MCF 10A (cell line): ENCODE data around the gene SEC24D. TPM values are rescaled to one million over a fixed set of nuclear protein-coding genes. Genes with fewer than 3 reads are reported as not detected.
A peak's percentile ranks its signal among the peaks of the same experiment; 100 is the strongest.

Experiments used
- BruUV-seq: library from RNA; stranded (reverse); fragments of 400-500 nt; replicated peaks from 2 replicates; lab custom pipeline; 2021; lab: Mats Ljungman, UMichigan
- CTCF ChIA-PET: fragments of 300-600 bp; sonication (Branson Sonifier 250); formaldehyde crosslinking; extraction: SDS; loops from one replicate; lab custom pipeline; 2021; ENCODE audit warnings: antibody characterized with exemption, inconsistent platforms; lab: Yijun Ruan, JAX
- POLR2A ChIA-PET: fragments of 300-600, 350-650 bp; sonication (Branson Sonifier 250); formaldehyde crosslinking; extraction: SDS; loops from one replicate; lab custom pipeline; 2020; ENCODE audit warnings: antibody characterized with exemption, inconsistent platforms; lab: Yijun Ruan, JAX
- DNase-seq: peaks from one replicate; pipeline ENCODE4 v3.0.0-alpha.2; 2018; ENCODE audit not compliant: unreplicated experiment
- H3K27ac Mint-ChIP-seq: one replicate; pipeline ENCODE4 v1.8.0; 2022; ENCODE audit warnings: mild to moderate bottlenecking, low read depth, mixed read lengths; ENCODE audit not compliant: unreplicated experiment
- H3K27me3 Mint-ChIP-seq: one replicate; pipeline ENCODE4 v1.8.0; 2022; ENCODE audit warnings: mixed read lengths; ENCODE audit not compliant: insufficient read depth, unreplicated experiment
- H3K36me3 Mint-ChIP-seq: one replicate; pipeline ENCODE4 v1.8.0; 2022; ENCODE audit warnings: mild to moderate bottlenecking, moderate library complexity, mixed read lengths; ENCODE audit not compliant: insufficient read depth, unreplicated experiment
- H3K4me1 Mint-ChIP-seq: one replicate; pipeline ENCODE4 v1.8.0; 2022; ENCODE audit warnings: mixed read lengths; ENCODE audit not compliant: insufficient read depth, unreplicated experiment
- H3K4me3 Mint-ChIP-seq: one replicate; pipeline ENCODE4 v1.8.0; 2022; ENCODE audit warnings: mild to moderate bottlenecking, moderate library complexity, mixed read lengths; ENCODE audit not compliant: unreplicated experiment
- H3K9me3 Mint-ChIP-seq: one replicate; pipeline ENCODE4 v1.8.0; 2022; ENCODE audit warnings: mixed read lengths; ENCODE audit not compliant: unreplicated experiment
- intact Hi-C: fragments of 100-400 bp; cut with micrococcal nuclease; formaldehyde crosslinking; loops from 2 replicates; pipeline ENCODE4 v1.14.1; 2022
- total RNA-seq: library from RNA; stranded (reverse); gene quantifications from 2 replicates; pipeline ENCODE4 v1.2.3, GENCODE V29; 2022
- TF ChIP-seq, protein P1 (sequence below): fragments of 200-600 bp; IDR thresholded peaks from one replicate; pipeline ENCODE4 v1.8.0; 2022; ENCODE audit warnings: antibody characterized with exemption, mild to moderate bottlenecking; ENCODE audit not compliant: unreplicated experiment

Gene SEC24D
- total RNA-seq, 1 experiment from 2014 or later = 117 TPM

DNA sequence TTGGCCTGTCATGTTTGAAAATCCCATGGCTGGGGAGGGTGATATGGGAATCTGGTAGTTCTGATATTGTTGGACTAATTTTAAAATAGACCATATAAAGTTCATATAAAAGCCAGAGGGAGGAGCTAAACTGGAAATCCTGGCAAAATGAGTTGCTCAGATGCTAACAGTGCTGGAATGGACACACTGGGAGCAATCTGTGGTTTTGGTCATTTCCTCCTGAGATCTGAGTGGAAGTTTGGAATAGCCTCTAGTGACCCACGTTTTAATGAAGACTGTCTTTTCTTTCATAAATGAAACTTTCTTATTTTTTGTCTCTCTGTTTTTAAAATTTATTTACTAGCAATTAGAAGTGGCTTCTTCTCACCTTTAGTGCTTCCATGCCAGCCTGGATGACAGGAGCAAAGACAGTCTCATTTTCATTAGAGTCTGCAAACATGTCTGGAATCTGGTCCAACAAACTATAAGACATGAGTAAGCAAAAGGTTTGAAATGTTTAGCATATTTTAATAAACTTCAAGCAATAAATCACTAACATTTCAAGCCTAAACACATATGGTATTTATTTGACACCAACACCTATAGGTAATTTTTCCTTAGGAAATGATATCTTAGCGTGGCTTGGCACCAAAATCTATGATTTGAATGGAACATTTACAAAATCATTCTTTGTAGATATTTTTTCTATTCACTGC is 84.2 kb downstream of the SEC24D start:
- no peaks in the 10 kb centered on the region for H3K4me1 Mint-ChIP-seq
- intact Hi-C loops = no loop called here
- H3K27me3 Mint-ChIP-seq = no peaks in the 10 kb centered on the region
- ChIA-PET CTCF (interaction anchor here (1.2 kb wide), 1 partner anchor 20 kb away, joined by 5 read pairs; no protein-coding TSS in a partner anchor), POLR2A (no interaction called here)
- H3K27ac Mint-ChIP-seq = peak overlapping the region; percentile 7
- H3K9me3 Mint-ChIP-seq = no peaks in the 10 kb centered on the region
- no TSS peak for BruUV-seq
- TF ChIP-seq, protein P1, sequence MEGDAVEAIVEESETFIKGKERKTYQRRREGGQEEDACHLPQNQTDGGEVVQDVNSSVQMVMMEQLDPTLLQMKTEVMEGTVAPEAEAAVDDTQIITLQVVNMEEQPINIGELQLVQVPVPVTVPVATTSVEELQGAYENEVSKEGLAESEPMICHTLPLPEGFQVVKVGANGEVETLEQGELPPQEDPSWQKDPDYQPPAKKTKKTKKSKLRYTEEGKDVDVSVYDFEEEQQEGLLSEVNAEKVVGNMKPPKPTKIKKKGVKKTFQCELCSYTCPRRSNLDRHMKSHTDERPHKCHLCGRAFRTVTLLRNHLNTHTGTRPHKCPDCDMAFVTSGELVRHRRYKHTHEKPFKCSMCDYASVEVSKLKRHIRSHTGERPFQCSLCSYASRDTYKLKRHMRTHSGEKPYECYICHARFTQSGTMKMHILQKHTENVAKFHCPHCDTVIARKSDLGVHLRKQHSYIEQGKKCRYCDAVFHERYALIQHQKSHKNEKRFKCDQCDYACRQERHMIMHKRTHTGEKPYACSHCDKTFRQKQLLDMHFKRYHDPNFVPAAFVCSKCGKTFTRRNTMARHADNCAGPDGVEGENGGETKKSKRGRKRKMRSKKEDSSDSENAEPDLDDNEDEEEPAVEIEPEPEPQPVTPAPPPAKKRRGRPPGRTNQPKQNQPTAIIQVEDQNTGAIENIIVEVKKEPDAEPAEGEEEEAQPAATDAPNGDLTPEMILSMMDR = no peak
- H3K4me3 Mint-ChIP-seq = no peak overlapping the region
- peaks cover 25% of the 10 kb centered on the region for H3K36me3 Mint-ChIP-seq
- no peak for DNase-seq

DNA sequence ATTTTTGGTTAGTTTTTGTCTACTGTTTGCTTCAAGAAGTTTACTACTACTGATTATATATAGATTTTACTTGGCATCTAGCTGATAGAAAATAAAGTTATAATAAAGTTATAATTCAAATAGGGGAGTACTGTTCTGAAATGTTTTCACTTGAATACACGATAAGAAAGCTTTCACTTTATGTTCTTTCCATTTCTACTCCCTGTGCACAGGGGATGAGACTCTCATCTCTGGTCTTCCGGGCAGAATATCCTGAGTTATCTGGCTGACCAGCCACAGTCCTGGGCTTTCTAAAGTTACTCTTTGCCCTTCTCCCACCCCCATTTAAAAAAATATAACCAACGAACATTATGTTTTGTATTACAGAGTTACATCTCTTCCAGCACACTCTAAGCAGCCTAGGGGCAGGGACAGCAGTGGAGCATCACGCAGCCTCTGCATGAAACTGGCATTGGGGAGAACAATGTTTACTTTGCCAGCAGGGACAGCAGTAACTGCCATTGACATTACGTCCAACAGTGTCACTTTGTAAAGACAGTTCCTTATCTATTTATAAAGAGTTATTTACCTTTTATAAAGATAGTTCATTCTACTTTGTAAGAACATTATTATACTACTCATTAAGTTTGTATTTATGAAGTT is 86.5 kb downstream of the SEC24D start:
- Mint-ChIP-seq H3K4me3 (no peak overlapping the region), H3K9me3 (no peaks in the 10 kb centered on the region), H3K36me3 (peaks cover 40% of the 10 kb centered on the region), H3K27me3 (no peaks in the 10 kb centered on the region), H3K4me1 (no peaks in the 10 kb centered on the region), H3K27ac (no peak overlapping the region)
- no peak for DNase-seq
- POLR2A ChIA-PET = no interaction called here
- CTCF ChIA-PET = interaction anchor here (1.3 to 6.3 kb wide), 2 partner anchors 21 to 140 kb away, joined by 4 to 44 read pairs; partner anchors contain the start of gene SYNPO2
- intact Hi-C loops = no loop called here
- TF ChIP-seq, protein P1 = no peak
- no TSS peak for BruUV-seq

DNA sequence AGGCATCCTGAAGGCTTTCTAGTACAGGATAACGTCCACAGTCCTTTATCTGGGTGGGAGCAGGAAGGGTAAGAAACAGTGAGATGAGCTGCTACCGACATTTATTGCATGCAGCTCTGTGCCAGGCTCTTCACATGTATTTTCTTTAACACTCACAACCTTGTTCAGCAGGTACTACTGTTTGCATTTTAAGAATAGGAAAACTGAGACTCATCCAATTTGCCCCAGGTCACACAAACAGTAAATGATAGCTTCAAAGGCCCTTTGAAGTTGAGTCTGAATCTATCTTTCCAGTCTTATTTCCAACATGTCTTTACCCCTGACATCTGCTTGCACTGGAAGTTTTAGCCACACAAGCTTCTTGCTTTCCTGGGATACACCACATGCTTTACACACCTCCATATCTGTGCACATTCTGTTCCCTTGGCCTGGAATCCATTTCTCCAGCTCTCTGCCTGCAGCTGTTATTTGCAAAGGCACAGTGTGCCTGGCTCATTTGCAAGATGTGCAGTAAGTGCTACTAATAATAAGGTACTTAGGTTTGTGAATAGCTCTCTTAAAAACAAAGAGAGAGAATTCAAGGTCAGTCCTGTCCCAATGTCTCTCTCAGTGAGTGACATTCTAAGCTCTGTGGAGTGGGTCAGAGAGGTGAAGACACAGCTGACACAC is 89.5 kb downstream of the SEC24D start:
- H3K36me3 Mint-ChIP-seq = peaks cover 50% of the 10 kb centered on the region
- H3K4me3 Mint-ChIP-seq = no peak overlapping the region
- DNase-seq = no peak
- no peaks in the 10 kb centered on the region for H3K27me3 Mint-ChIP-seq
- ChIA-PET CTCF (interaction anchor here (0.5 to 6.3 kb wide), 13 partner anchors 10 to 222 kb away, joined by 3 to 44 read pairs (median 4); partner anchors contain the start of gene SYNPO2), POLR2A (interaction anchor here (0.5 to 1.5 kb wide), 4 partner anchors 10 to 203 kb away, joined by 3 to 4 read pairs (median 3); no protein-coding TSS in a partner anchor)
- intact Hi-C loops = no loop called here
- no peaks in the 10 kb centered on the region for H3K4me1 Mint-ChIP-seq
- BruUV-seq = no TSS peak
- H3K27ac Mint-ChIP-seq = no peak overlapping the region
- TF ChIP-seq, protein P1 = no peak
- no peaks in the 10 kb centered on the region for H3K9me3 Mint-ChIP-seq

DNA sequence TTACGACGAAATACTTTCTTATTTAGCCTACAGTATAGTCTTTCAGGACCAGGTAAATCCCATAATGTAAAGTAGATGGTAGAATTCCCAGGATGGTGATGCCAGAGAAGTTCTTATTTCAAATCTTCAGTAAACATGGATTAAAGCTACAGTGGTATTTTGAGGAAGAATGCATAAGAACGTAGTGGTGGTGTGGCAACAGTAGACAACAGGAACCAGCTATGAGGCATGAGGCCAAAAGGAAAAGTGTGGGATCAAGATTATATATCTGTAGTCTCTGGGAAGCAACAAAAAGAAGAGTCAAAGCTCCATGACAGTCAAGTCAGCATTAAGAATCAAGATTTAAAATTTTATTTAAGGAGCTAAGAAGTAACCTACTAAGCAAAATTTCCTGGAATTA is 90.6 kb downstream of the SEC24D start:
- intact Hi-C loops = no loop called here
- ChIA-PET CTCF (interaction anchor here (0.5 to 6.3 kb wide), 9 partner anchors 11 to 1320 kb away, joined by 3 to 44 read pairs (median 11); partner anchors contain the start of gene SYNPO2), POLR2A (interaction anchor here (0.6 to 0.7 kb wide), 2 partner anchors 131 to 167 kb away, joined by 3 to 4 read pairs; no protein-coding TSS in a partner anchor)
- no peaks in the 10 kb centered on the region for H3K9me3 Mint-ChIP-seq
- no peak overlapping the region for H3K4me3 Mint-ChIP-seq
- TF ChIP-seq, protein P1 = no peak
- H3K36me3 Mint-ChIP-seq = peaks cover 50% of the 10 kb centered on the region
- no peak overlapping the region for H3K27ac Mint-ChIP-seq
- no TSS peak for BruUV-seq
- no peaks in the 10 kb centered on the region for H3K27me3 Mint-ChIP-seq
- DNase-seq = no peak
- no peaks in the 10 kb centered on the region for H3K4me1 Mint-ChIP-seq
